GM19043 (cell line): ENCODE data around the gene SPTBN1.

ENCODE experiments used
- ATAC-seq: cut with Tn5 transposase; IDR thresholded peaks from one replicate; pipeline ENCODE4 v1.9.1; 2021; ENCODE audit warnings: low read depth; ENCODE audit not compliant: unreplicated experiment

SPTBN1 gene

DNA sequence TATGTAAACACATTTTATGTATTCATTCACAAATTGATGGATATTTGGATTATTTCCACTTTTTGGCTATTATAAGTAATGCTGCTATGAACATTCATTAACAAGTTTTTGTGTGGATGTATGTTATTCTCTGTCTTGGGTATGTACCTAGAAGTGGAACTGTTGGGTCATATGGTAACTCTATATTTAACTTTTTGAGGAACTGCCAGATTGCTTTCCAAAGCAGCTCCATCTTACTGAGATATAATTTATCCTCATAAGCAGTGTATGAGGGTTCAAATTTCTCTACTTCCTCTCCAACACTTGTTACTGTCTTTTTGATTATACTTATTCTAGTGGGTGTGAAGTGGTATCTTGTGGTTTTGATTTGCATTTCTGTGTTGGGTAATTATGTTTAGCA, 260.2 kb downstream of the SPTBN1 start:
- ATAC-seq: no peak

- no peak for ATAC-seq
Observed at GRCh38 chr2:54720563-54720962, 264.4 kb downstream of the SPTBN1 start.
